Measurements from ENCODE around the gene LILRA1.
"Not testable (repeated sequence)": the region's sequence is repeated elsewhere in the genome, so short reads cannot be mapped to it uniquely, and the experiment has no call there.

LILRA1 gene

DNA sequence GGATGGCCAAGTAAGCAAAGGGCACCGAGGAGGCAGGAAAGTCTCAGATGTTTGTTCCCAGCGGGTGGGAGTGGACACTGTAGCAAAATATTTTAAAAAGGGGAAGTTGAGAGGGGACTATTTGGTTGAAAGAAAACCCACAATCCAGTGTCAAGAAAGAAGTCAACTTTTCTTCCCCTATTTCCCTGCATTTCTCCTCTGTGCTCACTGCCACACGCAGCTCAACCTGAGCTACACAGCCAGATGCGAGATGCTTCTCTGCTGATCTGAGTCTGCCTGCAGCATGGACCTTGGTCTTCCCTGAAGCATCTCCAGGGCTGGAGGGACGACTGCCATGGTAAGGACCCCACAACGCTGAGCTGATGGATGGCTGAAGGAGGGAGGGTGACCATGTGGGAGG, at the start of gene LILRA1:
Gene LILRA1 (plus strand): TSS at position 188 of the 400 bp plus-strand sequence. CDS start 613 bp downstream, outside the sequence.
- DNase-seq, result not testable (repeated sequence)

GRCh38 chr19:54548806-54549205, 44.6 kb upstream of the LILRA1 start:
- DNase-seq, result no peak

GRCh38 chr19:54549224-54549623, 44.2 kb upstream of the LILRA1 start:
- DNase-seq, result no peak

GRCh38 chr19:54551293-54551692, 42.1 kb upstream of the LILRA1 start:
- no peak for DNase-seq

GRCh38 chr19:54551950-54552912, 41.2 kb upstream of the LILRA1 start:
- no peak for DNase-seq

DNA sequence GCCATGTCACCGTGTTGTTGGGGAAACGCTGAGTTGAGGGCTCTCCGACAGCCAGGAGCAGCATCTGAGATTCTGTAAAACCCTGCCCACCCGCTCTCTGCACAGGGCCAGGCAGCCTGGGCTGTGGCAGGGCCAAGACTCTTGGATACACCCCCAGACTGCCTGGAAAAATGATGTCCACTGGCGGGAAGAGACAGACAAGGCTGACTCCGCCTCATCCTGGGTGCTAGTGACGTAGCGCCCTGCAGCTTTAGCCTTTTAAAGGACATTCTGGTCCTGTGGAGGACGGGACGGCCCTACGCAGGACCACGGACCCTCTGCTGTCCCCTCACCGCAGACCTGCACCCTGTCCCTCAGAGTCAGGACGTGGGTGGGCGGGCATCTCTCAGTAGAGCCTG, 40.5 kb upstream of the LILRA1 start:
- DNase-seq, result no peak

- no peak for DNase-seq
Measured at GRCh38 chr19:54554006-54554405, 39.4 kb upstream of the LILRA1 start.

DNA sequence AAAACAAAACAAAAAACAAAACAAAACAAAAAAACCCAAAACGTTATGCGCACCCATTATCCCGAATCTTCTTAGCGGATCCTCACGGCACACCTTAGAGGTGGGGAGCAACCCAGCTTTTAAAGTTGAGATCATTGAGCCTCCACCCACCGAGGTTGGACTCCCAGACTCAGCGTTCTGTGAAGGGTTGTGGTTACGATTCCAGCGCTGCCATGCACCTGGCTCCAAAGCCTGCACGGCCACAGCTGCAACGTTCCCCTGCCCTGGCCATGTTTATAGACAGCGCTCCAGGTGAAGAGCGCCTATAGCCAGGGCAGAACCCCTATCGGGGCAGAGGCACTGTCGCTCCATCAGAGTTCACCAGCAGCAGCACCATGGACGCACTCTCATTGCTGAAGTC, 38.5 kb upstream of the LILRA1 start:
- DNase-seq, result no peak

GRCh38 chr19:54556194-54556593, 37.2 kb upstream of the LILRA1 start:
- no peak for DNase-seq

- DNase-seq, result no peak
Measured at GRCh38 chr19:54558339-54558738, 35.1 kb upstream of the LILRA1 start.

DNA sequence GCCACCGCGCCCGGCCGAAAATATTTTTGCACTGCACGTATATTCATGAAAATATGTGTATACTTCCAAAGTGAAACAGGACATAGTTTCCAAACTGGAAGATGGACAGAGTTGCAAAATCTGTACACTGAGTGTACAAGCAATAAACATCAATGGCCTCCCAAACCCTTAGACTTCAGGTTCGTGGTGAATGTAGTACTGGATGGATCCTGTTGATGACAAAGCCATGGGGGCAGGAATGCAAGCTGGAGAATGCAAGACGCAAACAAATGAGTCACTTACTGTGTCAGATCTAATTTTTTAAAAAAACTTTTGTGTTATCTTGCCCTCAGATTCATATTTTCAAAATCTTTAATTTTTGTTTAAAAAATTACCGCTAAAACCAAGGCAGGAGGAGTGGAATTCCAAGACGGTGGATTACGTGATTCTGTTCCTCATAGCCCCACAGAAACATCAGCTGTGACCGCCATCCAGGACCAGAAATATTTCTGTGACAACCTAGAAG, 32.5 kb upstream of the LILRA1 start:
- no peak for DNase-seq

DNA sequence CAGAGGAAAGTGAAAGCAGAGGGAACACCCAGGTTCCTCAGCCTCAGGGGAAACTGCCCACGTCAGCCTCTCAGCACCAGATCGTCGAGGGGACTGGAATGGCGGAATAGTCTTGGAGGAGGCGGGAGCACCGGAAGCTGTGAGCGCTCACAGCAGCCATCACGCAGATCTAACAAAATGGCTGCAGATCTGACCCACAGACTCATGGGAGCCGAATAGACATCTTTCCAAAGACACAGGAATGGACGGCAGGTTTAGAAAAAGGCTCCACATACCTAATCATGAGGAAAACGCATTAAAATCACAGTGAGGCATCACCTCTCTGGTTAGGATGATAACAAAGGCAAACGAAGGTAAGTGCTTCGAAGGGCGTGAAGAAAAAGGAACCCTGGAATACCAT, 31.6 kb upstream of the LILRA1 start:
- no peak for DNase-seq

DNA sequence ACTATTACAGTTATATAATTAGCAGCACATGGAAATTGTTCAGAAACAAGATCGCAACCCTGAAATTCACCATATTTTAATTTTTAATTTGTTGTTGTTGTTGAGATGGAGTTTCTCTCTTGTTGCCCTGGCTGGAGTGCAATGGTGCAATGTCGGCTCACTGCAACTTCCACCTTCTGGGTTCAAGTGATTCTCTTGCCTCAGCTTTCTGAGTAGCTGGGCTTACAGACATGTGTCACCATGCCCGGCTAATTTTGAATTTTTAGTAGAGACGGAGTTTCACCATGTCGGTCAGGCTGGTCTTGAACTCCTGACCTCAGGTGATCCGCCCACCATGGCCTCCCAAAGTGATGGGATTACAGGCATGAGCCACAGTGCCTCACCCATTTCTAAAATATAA, 30.2 kb upstream of the LILRA1 start:
- DNase-seq, result not testable (repeated sequence)

GRCh38 chr19:54570316-54570715, 23.1 kb upstream of the LILRA1 start:
- DNase-seq, result no peak

- DNase-seq, result not testable (repeated sequence)
Measured at GRCh38 chr19:54571715-54572615, 21.5 kb upstream of the LILRA1 start.

DNA sequence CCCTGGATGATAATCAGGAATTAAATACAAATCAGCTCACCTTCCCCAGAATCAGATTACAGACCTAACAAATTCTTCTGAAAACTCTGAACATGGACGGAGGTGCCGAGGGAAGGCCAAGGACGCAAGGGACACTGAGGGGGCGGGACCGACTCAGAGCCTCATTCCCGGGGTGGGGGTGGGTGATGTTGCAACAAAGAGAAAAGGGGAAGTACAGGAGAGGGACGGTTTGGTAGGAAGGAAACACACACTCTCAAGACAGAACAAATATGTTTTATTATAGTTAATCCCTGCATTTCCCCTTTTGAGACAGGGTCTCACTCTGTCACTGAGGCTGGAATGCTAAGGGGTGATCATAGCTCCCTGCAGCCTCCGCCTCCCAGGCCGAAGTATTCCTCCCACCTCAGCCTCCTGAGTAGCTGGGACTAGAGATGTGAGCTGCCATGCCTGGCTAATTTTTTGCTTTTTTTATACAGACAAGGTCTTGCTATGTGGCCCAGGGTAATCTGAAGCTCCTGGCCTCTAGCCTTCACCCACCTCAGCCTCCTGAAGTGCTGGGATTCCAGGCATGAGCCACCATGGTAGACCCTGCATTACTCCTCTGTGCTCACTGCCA, 20.6 kb upstream of the LILRA1 start:
- DNase-seq, result no peak

GRCh38 chr19:54573330-54573872, 20.0 kb upstream of the LILRA1 start, which contains the start of gene LILRA2:
Gene LILRA2 (plus strand): TSS chr19:54573790. CDS start chr19:54573879, 89 bp downstream.
- DNase-seq, result no peak

DNA sequence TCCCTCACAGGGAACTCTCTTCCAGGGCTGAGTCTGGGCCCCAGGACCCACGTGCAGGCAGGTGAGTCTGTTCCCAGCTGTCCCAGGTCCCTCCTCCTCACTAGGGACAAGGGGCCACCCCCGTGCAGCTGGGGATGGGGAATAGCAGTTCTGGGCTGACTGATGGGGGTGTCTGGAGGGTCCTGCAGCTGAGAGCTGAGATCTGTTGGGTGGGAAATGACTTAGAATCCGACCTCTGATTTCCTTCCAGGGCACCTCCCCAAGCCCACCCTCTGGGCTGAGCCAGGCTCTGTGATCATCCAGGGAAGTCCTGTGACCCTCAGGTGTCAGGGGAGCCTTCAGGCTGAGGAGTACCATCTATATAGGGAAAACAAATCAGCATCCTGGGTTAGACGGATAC, 19.4 kb upstream of the LILRA1 start:
- DNase-seq, result no peak

DNA sequence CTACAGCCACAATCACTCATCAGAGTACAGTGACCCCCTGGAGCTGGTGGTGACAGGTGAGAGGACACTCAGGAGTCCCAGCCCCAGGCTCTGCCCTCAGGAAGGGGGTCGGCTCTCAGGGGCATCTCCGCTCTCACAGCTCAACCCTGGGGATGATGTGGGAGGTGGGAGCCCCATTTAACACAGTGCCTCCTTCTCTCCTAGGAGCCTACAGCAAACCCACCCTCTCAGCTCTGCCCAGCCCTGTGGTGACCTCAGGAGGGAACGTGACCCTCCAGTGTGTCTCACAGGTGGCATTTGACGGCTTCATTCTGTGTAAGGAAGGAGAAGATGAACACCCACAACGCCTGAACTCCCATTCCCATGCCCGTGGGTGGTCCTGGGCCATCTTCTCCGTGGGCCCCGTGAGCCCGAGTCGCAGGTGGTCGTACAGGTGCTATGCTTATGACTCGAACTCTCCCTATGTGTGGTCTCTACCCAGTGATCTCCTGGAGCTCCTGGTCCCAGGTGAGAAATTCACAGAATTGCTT, 18.8 kb upstream of the LILRA1 start:
- no peak for DNase-seq

DNA sequence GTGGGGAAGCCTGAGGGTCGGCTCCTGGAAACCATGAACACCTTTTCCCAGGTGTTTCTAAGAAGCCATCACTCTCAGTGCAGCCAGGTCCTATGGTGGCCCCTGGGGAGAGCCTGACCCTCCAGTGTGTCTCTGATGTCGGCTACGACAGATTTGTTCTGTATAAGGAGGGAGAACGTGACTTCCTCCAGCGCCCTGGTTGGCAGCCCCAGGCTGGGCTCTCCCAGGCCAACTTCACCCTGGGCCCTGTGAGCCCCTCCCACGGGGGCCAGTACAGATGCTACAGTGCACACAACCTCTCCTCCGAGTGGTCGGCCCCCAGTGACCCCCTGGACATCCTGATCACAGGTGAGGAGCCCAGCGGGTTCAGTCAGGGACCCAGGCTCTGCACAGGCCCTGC, 18.2 kb upstream of the LILRA1 start:
- DNase-seq, result not testable (repeated sequence)

DNA sequence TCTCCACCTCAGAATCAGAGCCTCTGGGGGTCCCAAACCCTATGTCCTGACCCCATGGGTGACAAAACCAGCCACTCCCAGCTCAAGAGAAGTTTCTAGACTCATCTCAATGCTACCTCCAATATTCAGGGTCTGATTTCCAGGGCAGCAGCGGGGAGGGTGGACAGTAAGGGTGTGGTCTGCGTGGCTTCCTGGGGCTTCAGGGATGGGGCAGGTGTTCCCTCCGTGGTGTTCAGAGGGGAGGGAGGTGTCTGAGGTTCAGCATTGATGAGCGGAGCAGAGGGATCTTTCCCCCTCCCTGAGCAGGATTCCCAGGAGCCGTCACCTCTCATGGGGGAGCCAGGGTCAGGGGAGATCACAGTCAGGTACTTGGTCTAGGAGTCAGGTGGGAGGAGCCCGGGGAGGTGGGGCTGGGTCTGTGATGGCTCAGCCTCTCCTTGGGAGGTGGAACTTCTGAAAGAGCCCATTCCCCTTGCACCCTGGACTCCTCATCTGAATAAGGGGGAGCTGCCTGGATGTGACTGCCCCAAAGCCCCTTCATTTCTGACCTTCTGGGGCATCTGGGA, 16.9 kb upstream of the LILRA1 start:
- DNase-seq, result no peak

GRCh38 chr19:54577334-54577733, 16.1 kb upstream of the LILRA1 start:
- DNase-seq, result no peak

All from activated CD4-positive, CD25-positive, alpha-beta regulatory T cell treated with anti-CD3 and anti-CD28 coated beads, Interleukin-2, amount 50 U/mL, for 72 hours (primary cell).